ENCODE results near the gene FOXP1.

DNA sequence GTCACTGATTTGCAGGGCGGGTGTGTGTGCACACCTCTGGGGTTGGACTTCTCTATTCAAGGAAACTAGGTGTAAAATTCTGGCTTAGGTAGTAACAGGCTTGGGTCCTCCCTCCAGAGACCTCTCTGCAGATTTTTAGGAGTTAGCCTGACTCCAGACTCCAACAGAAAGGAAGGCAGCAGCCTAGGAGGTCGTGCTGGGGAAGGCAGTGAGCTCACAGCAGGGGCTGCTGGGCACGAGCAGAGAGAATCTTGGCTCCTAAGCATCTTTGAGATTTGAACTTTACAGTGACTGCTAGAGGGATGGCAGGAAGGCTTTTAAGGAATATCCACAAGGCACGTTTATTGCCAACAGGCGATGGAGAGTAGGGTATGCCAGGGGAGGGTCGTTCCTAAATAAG is 612.6 kb downstream of the FOXP1 start:
- no peak for TF ChIP-seq EZH2 (IDR thresholded peaks at IDR 0.05; ENCODE audit: insufficient read depth, poor library complexity, severe bottlenecking)
- TF ChIP-seq EZH2phosphoT487 (IDR thresholded peaks at IDR 0.05; ENCODE audit: insufficient read depth, low read depth), result no peak
